Activated T-cell treated with anti-CD3 and anti-CD28 coated beads, Interleukin-2, amount 50 U/mL, for 4 hours (primary cell): ENCODE measurements around the gene CLDN5. TPM values are rescaled to one million over a fixed set of nuclear protein-coding genes. Genes with fewer than 3 reads are reported as not detected.
A peak's percentile ranks its signal among the peaks of the same experiment; 100 is the strongest.

Experiments used
- ATAC-seq, 2 donors: fragments of 200-7000 bp; cut with Tn5 transposase; one replicate each; pipeline ENCODE4 v1.10.0; 2021
- DNase-seq: peaks from one replicate; pipeline ENCODE4 v3.0.0-alpha.2; 2020
- H3K27me3 Mint-ChIP-seq: one replicate; pipeline ENCODE4 v1.8.0; 2021; ENCODE audit warnings: low read depth, mixed read lengths
- H3K36me3 Mint-ChIP-seq: one replicate; pipeline ENCODE4 v1.8.0; 2022; ENCODE audit warnings: mixed read lengths; ENCODE audit not compliant: insufficient read depth
- H3K4me1 Mint-ChIP-seq: one replicate; pipeline ENCODE4 v1.8.0; 2021; ENCODE audit warnings: low read depth, mixed read lengths
- H3K4me3 Mint-ChIP-seq: one replicate; pipeline ENCODE4 v1.8.0; 2021; ENCODE audit warnings: mild to moderate bottlenecking, moderate library complexity, mixed read lengths
- H3K9me3 Mint-ChIP-seq: one replicate; pipeline ENCODE4 v1.8.0; 2021; ENCODE audit warnings: mixed read lengths
- total RNA-seq, 3 donors: library from RNA; stranded (reverse); gene quantifications; one replicate each; pipeline ENCODE4 v1.2.1, GENCODE V29; 2021

The CLDN5 gene
- total RNA-seq, 3 donors from 2014 or later = 0.24 to 0.38 (median 0.28) TPM

- Mint-ChIP-seq H3K36me3 (peaks cover 8% of the 10 kb centered on the region), H3K4me3 (no peak overlapping the region), H3K27me3 (no peaks in the 10 kb centered on the region), H3K9me3 (peaks cover 5% of the 10 kb centered on the region), H3K4me1 (peaks cover 11% of the 10 kb centered on the region)
- ATAC-seq (no peak), DNase-seq (no peak)
Measured at GRCh38 chr22:19509923-19510322, 14.3 kb downstream of the CLDN5 start.

GRCh38 chr22:19509191-19509590 lies 15.0 kb downstream of the CLDN5 start:
- Mint-ChIP-seq H3K4me1 (peaks cover 11% of the 10 kb centered on the region), H3K27me3 (no peaks in the 10 kb centered on the region), H3K36me3 (peaks cover 8% of the 10 kb centered on the region), H3K9me3 (peaks cover 5% of the 10 kb centered on the region), H3K4me3 (no peak overlapping the region)
- no peak for ATAC-seq
- DNase-seq = no peak

- no peak overlapping the region for H3K4me3 Mint-ChIP-seq
- no peaks in the 10 kb centered on the region for H3K36me3 Mint-ChIP-seq
- H3K27me3 Mint-ChIP-seq = no peaks in the 10 kb centered on the region
- DNase-seq = no peak
- ATAC-seq = no peak
- peaks cover 11% of the 10 kb centered on the region for H3K4me1 Mint-ChIP-seq
- no peaks in the 10 kb centered on the region for H3K9me3 Mint-ChIP-seq
Measured at GRCh38 chr22:19508024-19508776, 16.0 kb downstream of the CLDN5 start.

GRCh38 chr22:19507534-19507861 lies 16.7 kb downstream of the CLDN5 start:
- ATAC-seq (no peak), DNase-seq (no peak)
- H3K27me3 Mint-ChIP-seq = no peaks in the 10 kb centered on the region
- no peak overlapping the region for H3K4me3 Mint-ChIP-seq
- no peaks in the 10 kb centered on the region for H3K9me3 Mint-ChIP-seq
- no peaks in the 10 kb centered on the region for H3K36me3 Mint-ChIP-seq
- peaks cover 11% of the 10 kb centered on the region for H3K4me1 Mint-ChIP-seq

GRCh38 chr22:19506212-19506611 lies 18.0 kb downstream of the CLDN5 start:
- H3K27me3 Mint-ChIP-seq = no peaks in the 10 kb centered on the region
- H3K36me3 Mint-ChIP-seq = no peaks in the 10 kb centered on the region
- H3K4me3 Mint-ChIP-seq = no peak overlapping the region
- ATAC-seq = no peak
- no peak for DNase-seq
- H3K4me1 Mint-ChIP-seq = peaks cover 11% of the 10 kb centered on the region
- no peaks in the 10 kb centered on the region for H3K9me3 Mint-ChIP-seq

- DNase-seq = no peak
- H3K9me3 Mint-ChIP-seq = no peaks in the 10 kb centered on the region
- peaks cover 11% of the 10 kb centered on the region for H3K4me1 Mint-ChIP-seq
- H3K4me3 Mint-ChIP-seq = no peak overlapping the region
- ATAC-seq = no peak
- H3K27me3 Mint-ChIP-seq = no peaks in the 10 kb centered on the region
- no peaks in the 10 kb centered on the region for H3K36me3 Mint-ChIP-seq
Measured at GRCh38 chr22:19505735-19506126, 18.5 kb downstream of the CLDN5 start.

GRCh38 chr22:19504900-19505734 lies 19.1 kb downstream of the CLDN5 start:
- Mint-ChIP-seq H3K9me3 (no peaks in the 10 kb centered on the region), H3K27me3 (no peaks in the 10 kb centered on the region), H3K36me3 (no peaks in the 10 kb centered on the region), H3K4me3 (no peak overlapping the region), H3K4me1 (peaks cover 11% of the 10 kb centered on the region)
- DNase-seq (no peak), ATAC-seq (peak in 1 of 2 donors; percentile 22)

- DNase-seq (no peak), ATAC-seq (no peak)
- no peaks in the 10 kb centered on the region for H3K9me3 Mint-ChIP-seq
- H3K27me3 Mint-ChIP-seq = no peaks in the 10 kb centered on the region
- H3K36me3 Mint-ChIP-seq = no peaks in the 10 kb centered on the region
- peaks cover 11% of the 10 kb centered on the region for H3K4me1 Mint-ChIP-seq
- H3K4me3 Mint-ChIP-seq = no peak overlapping the region
Measured at GRCh38 chr22:19503869-19504268, 20.3 kb downstream of the CLDN5 start.

- no peaks in the 10 kb centered on the region for H3K9me3 Mint-ChIP-seq
- H3K27me3 Mint-ChIP-seq = no peaks in the 10 kb centered on the region
- peaks cover 11% of the 10 kb centered on the region for H3K4me1 Mint-ChIP-seq
- ATAC-seq = no peak
- H3K36me3 Mint-ChIP-seq = no peaks in the 10 kb centered on the region
- H3K4me3 Mint-ChIP-seq = no peak overlapping the region
- DNase-seq = no peak
Measured at GRCh38 chr22:19503367-19503766, 20.8 kb downstream of the CLDN5 start.

- Mint-ChIP-seq H3K4me1 (peaks cover 11% of the 10 kb centered on the region), H3K9me3 (no peaks in the 10 kb centered on the region), H3K36me3 (no peaks in the 10 kb centered on the region)
Measured at GRCh38 chr22:19501897-19502447, 22.2 kb downstream of the CLDN5 start.

GRCh38 chr22:19499880-19500242 lies 24.3 kb downstream of the CLDN5 start:
- Mint-ChIP-seq H3K9me3 (no peaks in the 10 kb centered on the region), H3K27me3 (no peaks in the 10 kb centered on the region), H3K36me3 (no peaks in the 10 kb centered on the region), H3K4me3 (no peak overlapping the region), H3K4me1 (peaks cover 8% of the 10 kb centered on the region)
- no peak for DNase-seq
- ATAC-seq = no peak

More at GRCh38 chr22:19501897-19502447, 22.2 kb downstream of the CLDN5 start:
- no peak for ATAC-seq
- H3K27me3 Mint-ChIP-seq = no peaks in the 10 kb centered on the region
- H3K4me3 Mint-ChIP-seq = no peak overlapping the region
- DNase-seq = no peak

- no peaks in the 10 kb centered on the region for H3K36me3 Mint-ChIP-seq
- H3K27me3 Mint-ChIP-seq = no peaks in the 10 kb centered on the region
- ATAC-seq (peak in 1 of 2 donors; percentile 4), DNase-seq (no peak)
- H3K4me1 Mint-ChIP-seq = peaks cover 8% of the 10 kb centered on the region
- H3K9me3 Mint-ChIP-seq = no peaks in the 10 kb centered on the region
- H3K4me3 Mint-ChIP-seq = no peak overlapping the region
Measured at GRCh38 chr22:19499236-19499879, 24.9 kb downstream of the CLDN5 start.

GRCh38 chr22:19498866-19499190 lies 25.4 kb downstream of the CLDN5 start:
- no peaks in the 10 kb centered on the region for H3K36me3 Mint-ChIP-seq
- ATAC-seq (no peak), DNase-seq (no peak)
- H3K27me3 Mint-ChIP-seq = no peaks in the 10 kb centered on the region
- H3K4me1 Mint-ChIP-seq = peaks cover 8% of the 10 kb centered on the region
- H3K4me3 Mint-ChIP-seq = no peak overlapping the region
- H3K9me3 Mint-ChIP-seq = no peaks in the 10 kb centered on the region

GRCh38 chr22:19498154-19498865 lies 25.9 kb downstream of the CLDN5 start:
- no peak for DNase-seq
- no peaks in the 10 kb centered on the region for H3K9me3 Mint-ChIP-seq
- H3K27me3 Mint-ChIP-seq = no peaks in the 10 kb centered on the region
- ATAC-seq = no peak
- H3K4me1 Mint-ChIP-seq = peaks cover 8% of the 10 kb centered on the region
- H3K36me3 Mint-ChIP-seq = no peaks in the 10 kb centered on the region
- no peak overlapping the region for H3K4me3 Mint-ChIP-seq
